SK-N-MC (cell line): ENCODE measurements around the gene AKR1C4.

Source experiments
- EZH2 ChIP-seq: fragments of 200-600 bp; sonication (generic); IDR thresholded peaks from one replicate; pipeline ENCODE4 v1.6.1; 2017; ENCODE audit warnings: antibody characterized with exemption
- FOXP2 ChIP-seq: optimal IDR thresholded peaks from 2 replicates; pipeline ENCODE3; 2011; ENCODE audit warnings: mild to moderate bottlenecking, moderate library complexity; ENCODE audit not compliant: insufficient read depth; ENCODE audit errors: extremely low read length, control extremely low read depth
- POLR2AphosphoS5 ChIP-seq: IDR thresholded peaks from 2 replicates; pipeline ENCODE4 v1.6.1; 2012; ENCODE audit warnings: mild to moderate bottlenecking, low read depth, low read length, borderline replicate concordance

DNA sequence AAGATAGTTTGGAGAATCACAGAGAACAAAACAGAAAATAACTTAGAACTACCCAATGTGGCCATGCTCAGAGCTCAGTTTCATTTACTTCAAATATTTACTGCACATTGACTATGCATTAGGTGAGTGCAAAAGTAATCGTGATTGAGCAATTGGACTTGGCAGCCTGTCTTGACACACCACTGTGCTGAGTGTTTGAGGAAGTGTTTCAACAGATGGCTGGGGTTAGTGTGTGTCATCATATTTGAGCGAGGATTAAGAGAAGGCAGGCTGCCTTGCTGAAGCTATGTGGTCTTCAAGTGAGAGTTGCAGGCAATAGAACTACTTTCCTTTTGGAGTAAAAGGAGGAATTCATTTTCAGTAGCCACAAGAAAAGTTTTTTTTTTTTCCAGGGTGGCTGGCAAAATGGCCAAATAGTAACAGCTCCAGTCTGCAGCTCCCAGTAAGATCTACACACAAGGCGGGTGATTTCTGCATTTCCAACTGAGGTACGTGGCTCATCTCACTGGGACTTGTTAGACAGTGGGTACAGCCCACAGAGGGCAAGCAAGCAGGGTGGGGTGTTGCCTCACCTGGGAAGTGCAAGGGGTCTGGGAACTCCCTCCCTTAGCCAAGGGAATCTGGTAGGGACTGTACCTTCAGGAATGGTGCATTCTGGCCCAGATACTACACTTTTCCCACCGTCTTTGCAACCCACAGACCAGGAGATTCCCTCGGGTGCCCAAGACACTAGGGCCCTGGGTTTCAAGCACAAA, 37.6 kb downstream of the AKR1C4 start:
- TF ChIP-seq EZH2 (no peak), POLR2AphosphoS5 (no peak), FOXP2 (no peak)
